Activated CD4-positive, alpha-beta T cell treated with anti-CD3 and anti-CD28 coated beads, Interleukin-2, amount 50 U/mL, for 1 hour (primary cell): ENCODE measurements around the gene MEIS2.

ENCODE experiments used
- DNase-seq: peaks from one replicate; pipeline ENCODE4 v3.0.0-alpha.2; 2020

MEIS2 gene

GRCh38 chr15:36951731-36952247 is 148.6 kb downstream of the MEIS2 start:
- DNase-seq, result no peak

GRCh38 chr15:36950371-36950770 is 150.0 kb downstream of the MEIS2 start:
- DNase-seq, result no peak

DNA sequence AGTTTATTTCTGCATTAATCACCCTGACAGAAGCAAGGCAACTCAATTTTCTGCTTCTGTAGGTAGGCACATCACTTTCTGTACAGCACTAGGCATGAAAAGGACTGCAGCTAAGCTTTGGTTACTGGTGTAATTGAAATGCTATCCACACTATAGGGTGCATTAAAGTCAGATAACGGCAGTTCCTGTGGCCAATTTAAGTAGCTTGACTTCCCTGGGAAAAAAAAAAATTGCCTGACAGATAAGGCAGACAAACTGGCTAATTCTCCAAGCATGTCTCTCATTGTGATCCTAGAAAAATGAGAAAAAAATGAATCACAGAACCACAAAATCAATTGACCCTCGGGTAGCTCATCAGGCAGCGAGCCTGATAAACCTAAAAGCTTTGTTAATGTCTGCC is 151.4 kb downstream of the MEIS2 start:
- DNase-seq, result no peak

- DNase-seq, result no peak
These were observed 153.2 kb downstream of the MEIS2 start for GRCh38 chr15:36947035-36947719.

- no peak for DNase-seq
These were observed 155.9 kb downstream of the MEIS2 start for GRCh38 chr15:36944442-36944841.

- no peak for DNase-seq
These were observed 156.6 kb downstream of the MEIS2 start for GRCh38 chr15:36943508-36944361.

- DNase-seq, result no peak
These were observed 158.0 kb downstream of the MEIS2 start for GRCh38 chr15:36942248-36942827.

DNA sequence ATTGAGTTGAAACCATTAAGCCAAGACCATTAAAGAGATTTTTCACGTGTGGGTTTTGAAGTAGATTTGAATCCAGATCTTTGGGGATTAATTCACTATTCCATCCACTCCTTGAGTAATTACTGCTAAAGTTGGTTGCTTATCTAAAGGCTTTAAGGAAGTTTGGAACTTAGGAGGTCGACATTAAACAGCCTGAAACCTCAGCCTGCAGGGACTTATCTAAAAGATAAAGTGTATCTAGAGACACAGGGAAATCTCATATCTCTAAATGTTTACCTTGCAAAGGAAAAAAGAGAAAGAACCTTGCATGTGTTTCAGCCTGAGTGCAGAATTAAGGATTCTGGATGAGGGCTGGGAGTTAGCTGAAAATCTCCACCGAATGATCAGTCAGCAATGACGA is 158.6 kb downstream of the MEIS2 start:
- DNase-seq, result no peak

- DNase-seq, result no peak
These were observed 159.6 kb downstream of the MEIS2 start for GRCh38 chr15:36940636-36941260.

DNA sequence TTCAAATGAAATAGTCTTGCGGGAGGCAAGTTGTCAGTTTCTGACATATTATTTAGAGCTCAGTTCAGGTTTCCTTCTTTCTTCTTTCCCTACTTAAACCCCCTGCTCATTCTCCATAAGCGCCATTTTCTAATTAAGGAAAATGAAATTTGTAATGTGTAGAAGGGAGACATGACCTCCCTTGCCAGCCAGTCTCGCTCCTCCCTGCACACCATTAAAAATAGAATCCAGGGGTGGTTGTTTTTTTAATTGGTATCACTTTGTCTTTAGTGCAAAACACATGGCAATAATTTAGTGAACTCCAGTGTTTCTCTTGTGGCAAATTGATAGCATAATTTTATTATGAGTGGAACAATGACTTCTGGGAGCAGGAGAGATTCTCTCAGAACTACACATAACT is 160.1 kb downstream of the MEIS2 start:
- no peak for DNase-seq

GRCh38 chr15:36938764-36939163 is 161.6 kb downstream of the MEIS2 start:
- no peak for DNase-seq

DNA sequence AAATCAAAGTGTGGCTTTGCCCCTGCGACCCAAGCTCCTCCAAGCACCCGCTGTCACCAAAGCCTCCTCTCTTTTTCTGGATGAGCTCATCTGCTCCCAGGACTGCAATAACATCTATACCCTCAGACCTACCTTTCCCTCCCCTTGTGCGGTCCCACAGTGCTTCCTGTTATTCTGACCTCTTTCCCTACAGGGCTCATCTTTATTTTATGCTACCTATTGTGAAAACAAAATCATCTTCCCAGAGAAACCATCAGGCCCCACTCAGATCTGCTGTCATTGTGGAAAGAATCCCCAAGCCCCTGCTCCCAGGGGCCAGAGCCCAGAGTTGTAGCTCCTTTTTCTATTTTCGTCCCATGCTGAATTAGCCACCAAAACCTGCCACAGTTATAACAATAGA is 162.2 kb downstream of the MEIS2 start:
- no peak for DNase-seq

- DNase-seq, result no peak
These were observed 163.7 kb downstream of the MEIS2 start for GRCh38 chr15:36936613-36937012.

DNA sequence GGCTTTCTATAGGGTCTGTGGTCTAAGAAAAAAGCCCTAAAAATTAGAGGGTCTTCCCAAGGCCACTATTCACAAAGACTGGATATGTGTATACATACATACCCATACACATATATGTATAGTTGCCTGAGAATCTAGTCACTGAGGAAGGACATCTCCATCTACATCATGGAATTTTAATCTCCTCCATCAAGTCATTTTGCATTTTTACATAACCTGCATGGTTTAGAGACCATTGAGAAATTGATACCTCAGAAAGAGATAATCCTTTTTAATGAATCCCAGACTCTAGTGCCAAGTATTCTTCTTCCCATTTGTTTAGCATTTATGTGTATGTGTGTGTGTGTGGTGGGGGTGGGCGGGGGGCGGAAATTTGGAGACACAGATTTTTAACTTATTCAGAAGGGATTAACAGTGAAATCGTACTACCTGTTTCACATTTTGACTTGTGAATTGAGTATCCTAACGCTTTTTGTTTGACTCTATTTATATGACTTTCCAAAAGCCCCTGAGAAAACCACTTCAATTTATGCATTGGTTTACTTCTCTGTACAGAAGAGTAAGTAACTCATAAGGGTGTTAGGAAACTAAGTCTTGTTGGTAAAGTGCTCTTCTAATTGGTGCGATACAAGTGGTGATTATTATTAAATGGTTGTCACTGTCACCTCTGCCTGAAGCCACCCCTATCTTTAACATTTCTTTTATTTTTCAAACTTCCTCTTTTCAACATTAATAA is 166.9 kb downstream of the MEIS2 start:
- no peak for DNase-seq

DNA sequence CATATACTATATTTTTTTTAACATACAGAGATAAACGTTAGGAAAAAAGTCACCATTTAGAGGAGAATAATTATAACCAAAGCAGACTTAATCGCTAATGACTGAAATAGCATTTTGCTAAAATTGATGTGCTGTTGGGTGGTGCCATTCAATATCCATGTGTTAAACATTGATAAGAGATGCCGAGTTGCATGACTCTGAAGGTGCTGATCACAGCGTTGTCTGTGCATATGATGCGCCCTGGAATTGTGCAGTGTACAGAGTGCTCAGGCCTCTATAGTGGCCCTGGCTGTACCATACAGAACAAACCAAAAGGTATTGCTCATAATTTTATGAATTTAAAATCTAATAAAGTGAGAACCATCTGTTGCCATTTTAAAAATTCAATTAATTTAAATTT is 168.3 kb downstream of the MEIS2 start:
- DNase-seq, result no peak

GRCh38 chr15:36931434-36931833 is 168.9 kb downstream of the MEIS2 start:
- DNase-seq, result no peak

DNA sequence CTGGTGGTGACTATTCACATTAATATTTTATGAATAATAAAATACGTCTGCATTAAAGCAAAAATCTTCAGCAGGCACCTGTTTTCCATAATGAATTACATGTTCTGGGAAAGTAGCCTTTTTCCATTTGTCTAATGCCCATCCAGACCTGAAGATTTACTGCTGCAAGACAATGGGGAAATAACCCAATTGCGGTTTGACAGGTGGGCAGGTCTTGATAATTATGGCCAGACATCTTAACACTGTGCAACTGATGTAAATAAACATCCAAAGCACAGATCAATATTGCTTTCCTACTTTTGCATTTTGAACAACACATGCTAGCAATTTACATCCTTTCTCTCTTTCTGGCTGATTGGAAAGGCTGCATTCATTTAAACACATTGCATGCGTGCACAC is 173.9 kb downstream of the MEIS2 start:
- DNase-seq, result no peak

DNA sequence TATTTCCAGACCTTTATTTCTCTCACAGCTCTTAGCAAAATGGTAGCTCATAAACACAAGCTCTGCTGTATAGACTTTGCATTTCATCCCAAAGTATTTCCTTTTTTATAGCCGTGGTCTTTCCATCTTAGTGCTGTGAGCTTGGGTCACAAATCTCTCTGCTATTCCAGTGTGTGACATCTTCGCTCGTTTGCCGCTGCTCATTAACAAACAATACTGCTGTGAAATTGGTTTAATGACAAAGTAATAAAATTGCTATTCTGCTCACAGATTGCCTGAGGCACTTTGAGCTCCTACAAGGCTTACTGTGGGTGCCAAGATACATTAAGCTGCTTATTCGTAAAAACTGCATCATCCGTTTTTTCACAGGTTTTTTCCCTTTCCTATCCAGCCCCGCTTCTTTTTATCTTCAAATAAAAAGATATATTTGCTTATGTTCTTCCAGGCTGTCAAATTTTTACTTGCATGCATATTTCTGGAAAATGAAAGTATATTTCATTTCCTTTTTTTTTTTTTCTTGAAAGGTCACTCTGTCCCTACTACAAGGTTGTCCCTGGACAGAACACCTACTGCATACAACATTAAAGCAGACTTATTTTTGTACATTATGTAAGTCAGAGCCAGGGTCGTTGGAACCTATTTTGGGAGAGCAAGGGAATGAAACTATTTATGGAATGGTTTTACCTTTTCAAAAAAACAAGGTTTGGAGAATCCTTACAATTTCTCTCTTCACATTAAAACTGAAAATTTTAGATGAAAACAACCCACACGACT is 174.5 kb downstream of the MEIS2 start:
- no peak for DNase-seq

GRCh38 chr15:36925049-36925448 is 175.3 kb downstream of the MEIS2 start:
- no peak for DNase-seq

DNA sequence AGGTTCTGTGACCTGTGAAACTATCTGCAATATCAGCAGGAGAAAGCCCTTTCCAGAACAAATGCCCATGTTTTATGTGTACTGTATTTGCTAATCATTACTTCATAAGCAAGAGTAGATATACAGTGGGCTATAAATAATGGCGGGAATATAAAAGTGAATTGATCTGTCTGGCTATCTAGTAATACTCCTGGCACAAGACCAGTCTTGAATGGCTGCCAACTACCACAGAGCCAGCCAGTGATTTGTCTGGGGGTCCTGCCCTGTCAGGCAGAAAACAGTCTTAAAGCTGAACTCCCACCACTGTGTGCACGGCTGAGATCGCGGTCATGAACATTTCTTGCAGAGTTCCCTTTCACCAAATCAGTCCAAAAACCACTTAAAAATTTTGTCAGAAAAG is 176.3 kb downstream of the MEIS2 start:
- DNase-seq, result no peak

DNA sequence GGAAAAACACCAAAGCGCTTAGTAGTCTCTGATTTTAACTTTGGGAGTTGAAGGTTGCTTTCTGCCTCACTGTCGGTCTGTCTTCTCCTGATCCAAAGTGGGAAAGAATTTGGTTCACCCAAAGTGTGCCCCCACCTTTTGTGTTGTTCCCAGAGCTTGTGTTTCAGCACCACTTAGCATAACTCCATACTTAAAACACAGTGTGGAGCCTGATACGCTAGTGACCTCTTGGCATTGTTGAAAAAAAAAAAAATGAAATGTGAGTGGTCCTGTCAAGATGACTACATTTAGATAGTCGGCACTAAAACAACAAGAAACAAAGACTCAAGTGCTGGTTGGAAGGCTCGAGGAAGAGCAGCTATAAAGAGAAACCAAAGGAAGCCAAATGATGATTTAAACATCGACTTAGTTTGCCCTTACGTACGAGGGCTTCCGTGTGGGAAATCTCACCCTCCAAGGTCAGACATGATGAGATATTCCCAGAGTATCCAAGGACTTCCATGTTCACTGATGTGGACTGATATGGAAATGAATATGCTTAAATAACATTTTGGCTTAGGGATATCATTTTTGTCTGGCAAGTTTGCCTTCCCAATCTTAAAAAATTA is 178.8 kb downstream of the MEIS2 start:
- no peak for DNase-seq
